HepG2 (cell line): ENCODE measurements around the gene ZNF440. TPM values are rescaled to one million over a fixed set of nuclear protein-coding genes. Genes with fewer than 3 reads are reported as not detected.
A peak's percentile ranks its signal among the peaks of the same experiment; 100 is the strongest.

ENCODE experiments used
- BCL3 ChIP-seq: sonication (generic); formaldehyde crosslinking; IDR thresholded peaks from 2 replicates; pipeline ENCODE4 v1.5.1; 2020; ENCODE audit warnings: mild to moderate bottlenecking, missing genetic modification reagents, moderate library complexity
- JDP2 ChIP-seq: sonication (generic); formaldehyde crosslinking; IDR thresholded peaks from 2 replicates; pipeline ENCODE4 v1.8.1; 2022; ENCODE audit warnings: missing genetic modification reagents, borderline replicate concordance
- KDM5A ChIP-seq: fragments of 200-600 bp; sonication (generic); IDR thresholded peaks from 2 replicates; pipeline ENCODE4 v1.7.0; 2018; ENCODE audit warnings: antibody characterized with exemption, mild to moderate bottlenecking, low read length, borderline replicate concordance
- KLF11 ChIP-seq: IDR thresholded peaks from 2 replicates; pipeline ENCODE4 v1.6.1; 2016; ENCODE audit warnings: missing compliant biosample characterization
- MXD1 ChIP-seq: sonication (generic); formaldehyde crosslinking; IDR thresholded peaks from 2 replicates; pipeline ENCODE4 v1.4.0; 2020; ENCODE audit warnings: mild to moderate bottlenecking, missing genetic modification reagents
- NFATC3 ChIP-seq: sonication (generic); formaldehyde crosslinking; IDR thresholded peaks from 2 replicates; pipeline ENCODE4 v1.5.1; 2020; ENCODE audit warnings: mild to moderate bottlenecking, missing genetic modification reagents
- NR2F1 ChIP-seq, 2 experiments: fragments of 450-650 bp in 1 of 2; formaldehyde crosslinking in 1 of 2; IDR thresholded peaks; 2 replicates each; pipeline versions ENCODE4 v1.5.0 to v1.6.1; 2016 to 2020; ENCODE audit warnings: mild to moderate bottlenecking in 1 of 2, missing compliant biosample characterization in 1 of 2, missing genetic modification reagents in 1 of 2, moderate library complexity in 1 of 2
- NRL ChIP-seq: sonication (generic); formaldehyde crosslinking; IDR thresholded peaks from 2 replicates; pipeline ENCODE4 v1.5.0; 2020; ENCODE audit warnings: missing genetic modification reagents, mild to moderate bottlenecking, moderate library complexity, borderline replicate concordance
- SAP130 ChIP-seq: IDR thresholded peaks from 2 replicates; pipeline ENCODE4 v1.6.1; 2016; ENCODE audit warnings: low read depth
- TGIF2 ChIP-seq: IDR thresholded peaks from 2 replicates; pipeline ENCODE4 v1.6.1; 2016; ENCODE audit warnings: control low read depth, missing compliant biosample characterization
- ZNF543 ChIP-seq: sonication (generic); formaldehyde crosslinking; IDR thresholded peaks from 2 replicates; pipeline ENCODE4 v1.4.0; 2020; ENCODE audit warnings: mild to moderate bottlenecking, missing genetic modification reagents
- ZNF574 ChIP-seq: sonication (generic); formaldehyde crosslinking; IDR thresholded peaks from 2 replicates; pipeline ENCODE4 v1.4.0; 2020; ENCODE audit warnings: missing genetic modification reagents
- ZNF782 ChIP-seq: sonication (generic); formaldehyde crosslinking; IDR thresholded peaks from 2 replicates; pipeline ENCODE4 v1.4.0; 2020; ENCODE audit warnings: missing genetic modification reagents, mild to moderate bottlenecking, borderline replicate concordance
- ZSCAN21 ChIP-seq: sonication (generic); formaldehyde crosslinking; IDR thresholded peaks from 2 replicates; pipeline ENCODE4 v1.8.0; 2022; ENCODE audit warnings: mild to moderate bottlenecking, missing genetic modification reagents, moderate library complexity, borderline replicate concordance
- polyA plus RNA-seq, 8 experiments: library from polyadenylated mRNA; depleted of rRNA in 3 of 8; stranded (reverse) in 7 of 8; unstranded in 1 of 8; fragments of >200 nt; fragmentation: Illumina TruSeq in 4 of 8; extraction: Trizol in 4 of 8; gene quantifications; 2 replicates each; pipeline versions ENCODE4 v1.2.1 to v1.2.3, GENCODE V29; 2011 to 2016; ENCODE audit warnings: low read depth in 4 of 8, missing spikeins in 1 of 8, mixed read lengths in 1 of 8; ENCODE audit not compliant: insufficient read depth in 1 of 8
- total RNA-seq, 5 experiments: library from RNA; depleted of rRNA; stranded (reverse); fragments of >200 nt; fragmentation: Illumina TruSeq; extraction: Trizol; gene quantifications; 2 replicates each; pipeline ENCODE4 v1.2.3, GENCODE V29; 2016; ENCODE audit warnings: low read depth in 1 of 5
- TF ChIP-seq, protein P1 (sequence below): sonication (generic); formaldehyde crosslinking; IDR thresholded peaks from 2 replicates; pipeline ENCODE4 v1.4.0; 2020; ENCODE audit warnings: mild to moderate bottlenecking, missing genetic modification reagents
- TF ChIP-seq, protein P2 (sequence below): sonication (generic); formaldehyde crosslinking; IDR thresholded peaks from 2 replicates; pipeline ENCODE4 v1.5.1; 2020; ENCODE audit warnings: mild to moderate bottlenecking, moderate library complexity, missing genetic modification reagents
- TF ChIP-seq, protein P3 (sequence below): sonication (generic); formaldehyde crosslinking; IDR thresholded peaks from 2 replicates; pipeline ENCODE4 v1.8.1; 2023; ENCODE audit warnings: missing genetic modification reagents, mild to moderate bottlenecking, borderline replicate concordance

Gene ZNF440
- total and polyA plus RNA-seq, 2 of the 13 experiments (the other 11 are each of a cell fraction or from before 2014, with no cell fraction given): 2.7 to 12.4 TPM

- TF ChIP-seq ZNF574 (CRISPR knock-in tag) (0 out of 2 replicates have a peak, but pooled peaks have one; percentile 13), ZNF543 (CRISPR knock-in tag) (peak; percentile 82; the same call in 1 of the 2 replicates), ZSCAN21 (CRISPR knock-in tag) (peak; percentile 56; the same call in 1 of the 2 replicates), JDP2 (CRISPR knock-in tag) (no peak), ZNF782 (CRISPR knock-in tag) (peak; percentile 60; the same call in 1 of the 2 replicates), KLF11 (CRISPR knock-in tag) (no peak), KDM5A (no peak; the same call in 1 of the 2 replicates), NRL (peak; percentile 71; the same call in 1 of the 2 replicates), NFATC3 (CRISPR knock-in tag) (no peak), MXD1 (CRISPR knock-in tag) (no peak), SAP130 (peak; percentile 93; the same call in 1 of the 2 replicates), TGIF2 (peak; percentile 77), NR2F1 (CRISPR knock-in tag; IDR thresholded peaks at IDR 0.05) (peak; percentile 44 to 74; a peak in 3 of 4 replicates), BCL3 (peak; percentile 77; the same call in 1 of the 2 replicates)
- TF ChIP-seq, protein P1, sequence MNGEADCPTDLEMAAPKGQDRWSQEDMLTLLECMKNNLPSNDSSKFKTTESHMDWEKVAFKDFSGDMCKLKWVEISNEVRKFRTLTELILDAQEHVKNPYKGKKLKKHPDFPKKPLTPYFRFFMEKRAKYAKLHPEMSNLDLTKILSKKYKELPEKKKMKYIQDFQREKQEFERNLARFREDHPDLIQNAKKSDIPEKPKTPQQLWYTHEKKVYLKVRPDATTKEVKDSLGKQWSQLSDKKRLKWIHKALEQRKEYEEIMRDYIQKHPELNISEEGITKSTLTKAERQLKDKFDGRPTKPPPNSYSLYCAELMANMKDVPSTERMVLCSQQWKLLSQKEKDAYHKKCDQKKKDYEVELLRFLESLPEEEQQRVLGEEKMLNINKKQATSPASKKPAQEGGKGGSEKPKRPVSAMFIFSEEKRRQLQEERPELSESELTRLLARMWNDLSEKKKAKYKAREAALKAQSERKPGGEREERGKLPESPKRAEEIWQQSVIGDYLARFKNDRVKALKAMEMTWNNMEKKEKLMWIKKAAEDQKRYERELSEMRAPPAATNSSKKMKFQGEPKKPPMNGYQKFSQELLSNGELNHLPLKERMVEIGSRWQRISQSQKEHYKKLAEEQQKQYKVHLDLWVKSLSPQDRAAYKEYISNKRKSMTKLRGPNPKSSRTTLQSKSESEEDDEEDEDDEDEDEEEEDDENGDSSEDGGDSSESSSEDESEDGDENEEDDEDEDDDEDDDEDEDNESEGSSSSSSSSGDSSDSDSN: peak; percentile 12; the same call in 1 of the 2 replicates
- TF ChIP-seq, protein P2, sequence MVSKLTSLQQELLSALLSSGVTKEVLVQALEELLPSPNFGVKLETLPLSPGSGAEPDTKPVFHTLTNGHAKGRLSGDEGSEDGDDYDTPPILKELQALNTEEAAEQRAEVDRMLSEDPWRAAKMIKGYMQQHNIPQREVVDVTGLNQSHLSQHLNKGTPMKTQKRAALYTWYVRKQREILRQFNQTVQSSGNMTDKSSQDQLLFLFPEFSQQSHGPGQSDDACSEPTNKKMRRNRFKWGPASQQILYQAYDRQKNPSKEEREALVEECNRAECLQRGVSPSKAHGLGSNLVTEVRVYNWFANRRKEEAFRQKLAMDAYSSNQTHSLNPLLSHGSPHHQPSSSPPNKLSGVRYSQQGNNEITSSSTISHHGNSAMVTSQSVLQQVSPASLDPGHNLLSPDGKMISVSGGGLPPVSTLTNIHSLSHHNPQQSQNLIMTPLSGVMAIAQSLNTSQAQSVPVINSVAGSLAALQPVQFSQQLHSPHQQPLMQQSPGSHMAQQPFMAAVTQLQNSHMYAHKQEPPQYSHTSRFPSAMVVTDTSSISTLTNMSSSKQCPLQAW (CRISPR knock-in tag): peak; percentile 63; the same call in 1 of the 2 replicates
- TF ChIP-seq, protein P3, sequence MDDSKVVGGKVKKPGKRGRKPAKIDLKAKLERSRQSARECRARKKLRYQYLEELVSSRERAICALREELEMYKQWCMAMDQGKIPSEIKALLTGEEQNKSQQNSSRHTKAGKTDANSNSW (CRISPR knock-in tag): 0 out of 2 replicates have a peak, but pooled peaks have one; percentile 75
Measured at GRCh38 chr19:11848594-11849469, 34.8 kb downstream of the ZNF440 start, which contains the start of gene ZNF439 (continued).
